HG03280 (cell line): Measurements from ENCODE around the gene SCYGR4.
A peak's percentile ranks its signal among the peaks of the same experiment; 100 is the strongest.

ENCODE experiments used
- ATAC-seq: cut with Tn5 transposase; IDR thresholded peaks from one replicate; pipeline ENCODE4 v1.9.1; 2021; ENCODE audit warnings: mild to moderate bottlenecking, moderate library complexity; ENCODE audit not compliant: unreplicated experiment

The SCYGR4 gene

GRCh38 chr2:227613272-227613660, 4.0 kb upstream of the SCYGR4 start:
- ATAC-seq = no peak

- ATAC-seq = no peak
These were observed 3.1 kb upstream of the SCYGR4 start for GRCh38 chr2:227614246-227614645.

- ATAC-seq = no peak
These were observed 2.6 kb upstream of the SCYGR4 start, which contains the start of gene SCYGR3 for GRCh38 chr2:227614740-227615139. SCYGR3 (minus strand) TSS chr2:227614840; CDS start chr2:227614840, 0 bp downstream.

- ATAC-seq = no peak
These were observed 2.1 kb upstream of the SCYGR4 start for GRCh38 chr2:227615181-227615580.

- ATAC-seq = no peak
These were observed 1.4 kb upstream of the SCYGR4 start for GRCh38 chr2:227615906-227616305.

- no peak for ATAC-seq
These were observed 667 bp upstream of the SCYGR4 start for GRCh38 chr2:227616631-227617030.

- ATAC-seq = no peak
These were observed 5.9 kb downstream of the SCYGR4 start for GRCh38 chr2:227623226-227623625.

GRCh38 chr2:227625420-227625819, 8.1 kb downstream of the SCYGR4 start:
- ATAC-seq = no peak

GRCh38 chr2:227626580-227627151, 9.4 kb downstream of the SCYGR4 start:
- no peak for ATAC-seq

- ATAC-seq = peak; percentile 93
These were observed 10.5 kb downstream of the SCYGR4 start for GRCh38 chr2:227627769-227628168.

- no peak for ATAC-seq
These were observed 12.1 kb downstream of the SCYGR4 start for GRCh38 chr2:227629435-227629834.

GRCh38 chr2:227630322-227630721, 13.0 kb downstream of the SCYGR4 start:
- ATAC-seq = no peak

- ATAC-seq = no peak
These were observed 15.5 kb downstream of the SCYGR4 start for GRCh38 chr2:227632827-227633226.

- ATAC-seq = no peak
These were observed 16.9 kb downstream of the SCYGR4 start for GRCh38 chr2:227634201-227634600.

- no peak for ATAC-seq
These were observed 25.4 kb downstream of the SCYGR4 start for GRCh38 chr2:227642656-227643055.

- no peak for ATAC-seq
These were observed 26.8 kb downstream of the SCYGR4 start for GRCh38 chr2:227643990-227644551.

GRCh38 chr2:227653419-227653818, 36.1 kb downstream of the SCYGR4 start:
- no peak for ATAC-seq

GRCh38 chr2:227654426-227654825, 37.1 kb downstream of the SCYGR4 start:
- no peak for ATAC-seq

GRCh38 chr2:227655454-227655853, 38.2 kb downstream of the SCYGR4 start:
- ATAC-seq = no peak

GRCh38 chr2:227657199-227657845, 40.0 kb downstream of the SCYGR4 start:
- no peak for ATAC-seq

GRCh38 chr2:227661025-227661649, 43.8 kb downstream of the SCYGR4 start:
- no peak for ATAC-seq

GRCh38 chr2:227661827-227662226, 44.5 kb downstream of the SCYGR4 start:
- ATAC-seq = no peak
